GM12878 (cell line): ENCODE data around the gene DEK. TPM values are rescaled to one million over a fixed set of nuclear protein-coding genes. Genes with fewer than 3 reads are reported as not detected.

ENCODE experiments used
- CEBPZ ChIP-seq: fragments of 150-350 bp; IDR thresholded peaks from 2 replicates; pipeline ENCODE4 v1.6.1; 2016; ENCODE audit warnings: low read depth, low read length
- ETV6 ChIP-seq, 2 experiments: fragments of 450-650 bp in 1 of 2; IDR thresholded peaks in 1 of 2; conservative IDR thresholded peaks in 1 of 2; 2 replicates each; pipeline ENCODE4 v1.6.1; 2014; ENCODE audit warnings: antibody characterized with exemption in 1 of 2, borderline replicate concordance in 1 of 2, low read depth in 1 of 2, mild to moderate bottlenecking in 1 of 2, moderate library complexity in 1 of 2
- HCFC1 ChIP-seq: fragments of 150-350 bp; IDR thresholded peaks from 2 replicates; pipeline ENCODE4 v1.6.1; 2014; ENCODE audit warnings: low read length
- JUND ChIP-seq: IDR thresholded peaks from 2 replicates; pipeline ENCODE4 v1.6.1; 2012; ENCODE audit warnings: low read depth, mild to moderate bottlenecking, low read length, improper control_type of control experiment, moderate library complexity
- MTA2 ChIP-seq: fragments of 450-650 bp; IDR thresholded peaks from 2 replicates; pipeline ENCODE4 v1.6.1; 2016; ENCODE audit warnings: low read depth, mild to moderate bottlenecking, moderate library complexity
- RAD51 ChIP-seq: fragments of 450-650 bp; IDR thresholded peaks from 2 replicates; pipeline ENCODE4 v1.6.1; 2016; ENCODE audit warnings: moderate library complexity, mild to moderate bottlenecking, inconsistent platforms
- RB1 ChIP-seq: fragments of 450-650 bp; formaldehyde crosslinking; IDR thresholded peaks from 2 replicates; pipeline ENCODE4 v1.6.1; 2017; ENCODE audit warnings: mild to moderate bottlenecking, borderline replicate concordance
- SUZ12 ChIP-seq: fragments of 200-600 bp; sonication (generic); IDR thresholded peaks from one replicate; pipeline ENCODE4 v1.6.1; 2018; ENCODE audit warnings: antibody characterized with exemption, mild to moderate bottlenecking; ENCODE audit not compliant: unreplicated experiment
- TAF1 ChIP-seq: IDR thresholded peaks from 2 replicates; pipeline ENCODE4 v1.6.1; 2011; ENCODE audit warnings: mild to moderate bottlenecking, low read depth, low read length, borderline replicate concordance
- TBL1XR1 ChIP-seq: IDR thresholded peaks from 2 replicates; pipeline ENCODE4 v1.6.1; 2012; ENCODE audit warnings: low read depth, low read length, improper control_type of control experiment
- polyA plus RNA-seq, 11 experiments: library from polyadenylated mRNA; depleted of rRNA in 4 of 11; unstranded in 6 of 11; stranded (reverse) in 5 of 11; fragments of >200 nt; fragmentation: Nextera tagmentation in 4 of 11; fragmentation: Illumina TruSeq in 1 of 11; extraction: Ambion mirVana in 4 of 11; extraction: Trizol in 1 of 11; gene quantifications; 1 replicate in 1 of 11; 2 replicates in 10 of 11; pipeline versions ENCODE4 v1.2.1 to v1.2.3, GENCODE V29; 2011 to 2016; ENCODE audit warnings: inconsistent platforms in 2 of 11, missing spikeins in 2 of 11, low read depth in 1 of 11
- total RNA-seq, 4 experiments: library from RNA; depleted of rRNA in 3 of 4; stranded (reverse); fragments of >200 nt in 3 of 4; fragmentation: Illumina TruSeq in 1 of 4; extraction: Trizol in 1 of 4; gene quantifications; 2 replicates each; pipeline versions ENCODE4 v1.2.1 to v1.2.3, GENCODE V29; 2013 to 2021
- TF ChIP-seq, protein P1 (sequence below): fragments of 450-650 bp; IDR thresholded peaks from 2 replicates; pipeline ENCODE4 v1.6.1; 2017; ENCODE audit warnings: mild to moderate bottlenecking, low read depth, inconsistent platforms; ENCODE audit not compliant: poor library complexity, severe bottlenecking

The DEK gene
- total and polyA plus RNA-seq, 10 of the 15 experiments (the other 5 are each of a cell fraction or from before 2014, with no cell fraction given), result 111 to 346 (median 196) TPM

DNA sequence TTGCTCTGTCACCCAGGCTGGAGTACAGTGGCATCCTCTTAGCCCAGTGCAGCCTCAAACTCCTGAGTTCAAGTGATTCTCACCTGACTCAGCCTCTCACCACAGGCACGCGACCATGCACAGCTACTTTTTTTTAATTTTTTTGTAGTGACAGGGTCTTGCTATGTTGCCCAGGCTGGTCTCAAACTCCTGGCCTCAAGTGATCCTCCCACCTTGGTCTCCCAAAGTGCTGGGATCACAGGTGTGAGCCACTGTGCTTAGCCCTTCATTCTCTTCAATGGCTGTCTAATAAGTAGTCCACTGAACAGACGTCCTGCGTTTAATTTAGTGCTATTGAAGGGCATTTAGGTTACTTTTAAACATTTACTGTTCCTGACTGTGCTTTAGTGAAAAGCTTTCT lies 81.8 kb downstream of the DEK start (continued):
- TF ChIP-seq MTA2, result no peak
- TF ChIP-seq ETV6 (conservative IDR thresholded peaks at IDR 0.05 in 1 of 2, IDR thresholded peaks at IDR 0.05 in 1 of 2; ENCODE audit: borderline replicate concordance in 1 of 2, low read depth in 1 of 2), result no peak
- TF ChIP-seq TAF1, result no peak
- TF ChIP-seq, protein P1, sequence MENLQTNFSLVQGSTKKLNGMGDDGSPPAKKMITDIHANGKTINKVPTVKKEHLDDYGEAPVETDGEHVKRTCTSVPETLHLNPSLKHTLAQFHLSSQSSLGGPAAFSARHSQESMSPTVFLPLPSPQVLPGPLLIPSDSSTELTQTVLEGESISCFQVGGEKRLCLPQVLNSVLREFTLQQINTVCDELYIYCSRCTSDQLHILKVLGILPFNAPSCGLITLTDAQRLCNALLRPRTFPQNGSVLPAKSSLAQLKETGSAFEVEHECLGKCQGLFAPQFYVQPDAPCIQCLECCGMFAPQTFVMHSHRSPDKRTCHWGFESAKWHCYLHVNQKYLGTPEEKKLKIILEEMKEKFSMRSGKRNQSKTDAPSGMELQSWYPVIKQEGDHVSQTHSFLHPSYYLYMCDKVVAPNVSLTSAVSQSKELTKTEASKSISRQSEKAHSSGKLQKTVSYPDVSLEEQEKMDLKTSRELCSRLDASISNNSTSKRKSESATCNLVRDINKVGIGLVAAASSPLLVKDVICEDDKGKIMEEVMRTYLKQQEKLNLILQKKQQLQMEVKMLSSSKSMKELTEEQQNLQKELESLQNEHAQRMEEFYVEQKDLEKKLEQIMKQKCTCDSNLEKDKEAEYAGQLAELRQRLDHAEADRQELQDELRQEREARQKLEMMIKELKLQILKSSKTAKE, result no peak
- no peak for TF ChIP-seq TBL1XR1
- no peak for TF ChIP-seq CEBPZ
- no peak for TF ChIP-seq SUZ12
- no peak for TF ChIP-seq RB1
- no peak for TF ChIP-seq RAD51
- TF ChIP-seq JUND, result no peak
- no peak for TF ChIP-seq HCFC1
- TF ChIP-seq, all 136 proteins: peak for 0
